Uterus (tissue), 4 donors: ENCODE results near the gene RNF167. TPM values are rescaled to one million over a fixed set of nuclear protein-coding genes. Genes with fewer than 3 reads are reported as not detected.

ENCODE experiments used
- DNase-seq, 2 donors: peaks; one replicate each; pipeline ENCODE4 v3.0.0-alpha.2; 2019 to 2020
- H3K27ac ChIP-seq, 2 donors: fragments of 200-600 bp; sonication (generic); 1 replicate in 1 of 2; 2 replicates in 1 of 2; pipeline ENCODE4 v1.5.1; 2016 to 2018
- H3K27me3 ChIP-seq, 2 donors: fragments of 200-600 bp; sonication (generic); one replicate each; pipeline ENCODE4 v1.5.1; 2018 to 2019; ENCODE audit warnings: control low read depth in 1 of 2
- H3K36me3 ChIP-seq, 2 donors: fragments of 200-600 bp; sonication (generic); one replicate each; pipeline ENCODE4 v1.5.1; 2019; ENCODE audit warnings: control low read depth in 1 of 2
- H3K4me1 ChIP-seq, 2 donors: fragments of 200-600 bp; sonication (generic); one replicate each; pipeline ENCODE4 v1.5.1; 2018 to 2019; ENCODE audit warnings: control low read depth in 1 of 2
- H3K4me3 ChIP-seq, 2 donors: fragments of 200-600 bp; sonication (generic); 1 replicate in 1 of 2; 2 replicates in 1 of 2; pipeline ENCODE4 v1.5.1; 2018 to 2019; ENCODE audit warnings: mild to moderate bottlenecking in 1 of 2
- H3K9me3 ChIP-seq, 2 donors: fragments of 200-600 bp; sonication (generic); one replicate each; pipeline ENCODE4 v1.5.1; 2019; ENCODE audit warnings: control low read depth in 1 of 2
- POLR2A ChIP-seq, 2 donors: fragments of 450-650 bp; IDR thresholded peaks; one replicate each; pipeline ENCODE4 v1.6.1; 2016; ENCODE audit warnings: antibody characterized with exemption in 2 of 2, mild to moderate bottlenecking in 1 of 2, moderate library complexity in 1 of 2
- intact Hi-C: fragments of 100-400 bp; cut with DNase I; formaldehyde crosslinking; loops from one replicate; pipeline ENCODE4 v1.15.1; 2023; ENCODE audit warnings: low total_unique reads
- microRNA-seq: library from miRNA; unstranded; fragments of <30 nt; microRNA quantifications from one replicate; pipeline ENCODE4, GENCODE V29; 2016; ENCODE audit warnings: borderline microRNAs expressed, borderline replicate concordance
- small RNA-seq: library from RNA; depleted of rRNA; stranded (forward); fragments of <200 nt; gene quantifications from one replicate; pipeline ENCODE3, GENCODE V24; 2016
- total RNA-seq, 4 donors: library from RNA; depleted of rRNA in 3 of 4; stranded (reverse); fragments of >200 nt in 3 of 4; gene quantifications; one replicate each; pipeline versions ENCODE4 v1.1.0 to v1.2.4, GENCODE V29; 2014 to 2023
- TF ChIP-seq, protein P1 (sequence below), 4 experiments: fragments of 200-600 bp in 2 of 4; fragments of 450-650 bp in 2 of 4; sonication (generic) in 2 of 4; IDR thresholded peaks; one replicate each; pipeline ENCODE4 v1.5.1; 2016 to 2019; ENCODE audit warnings: antibody characterized with exemption in 4 of 4, mild to moderate bottlenecking in 2 of 4, moderate library complexity in 1 of 4
- donor health status: DM: yes; HTN: yes; CAD: no.

The RNF167 gene
- total RNA-seq, 4 donors from 2014 or later = 14.8 to 100 (median 53.1) TPM

DNA sequence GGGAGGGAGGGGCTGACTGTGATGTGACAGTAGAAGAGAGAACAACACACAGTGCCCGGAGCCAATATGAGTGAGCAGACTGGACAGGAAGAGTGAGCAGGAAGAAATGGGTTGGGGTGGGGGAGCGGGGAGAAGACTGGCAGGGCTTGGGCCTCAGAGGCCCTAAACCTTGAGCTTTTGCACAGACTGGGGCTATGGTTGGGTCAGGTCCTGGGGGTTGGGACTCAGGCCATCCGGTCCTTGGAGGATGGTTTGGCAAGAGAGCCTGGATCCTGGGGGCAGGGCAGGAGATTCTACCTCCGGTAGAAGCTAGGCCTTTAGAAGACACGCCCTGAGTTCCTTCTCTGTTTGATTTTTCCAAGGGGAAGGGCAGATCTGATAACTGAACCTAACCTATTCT is 46.3 kb downstream of the RNF167 start:
- peak in 1 of 2 donors; percentile 33 for DNase-seq
- TF ChIP-seq, protein P1, sequence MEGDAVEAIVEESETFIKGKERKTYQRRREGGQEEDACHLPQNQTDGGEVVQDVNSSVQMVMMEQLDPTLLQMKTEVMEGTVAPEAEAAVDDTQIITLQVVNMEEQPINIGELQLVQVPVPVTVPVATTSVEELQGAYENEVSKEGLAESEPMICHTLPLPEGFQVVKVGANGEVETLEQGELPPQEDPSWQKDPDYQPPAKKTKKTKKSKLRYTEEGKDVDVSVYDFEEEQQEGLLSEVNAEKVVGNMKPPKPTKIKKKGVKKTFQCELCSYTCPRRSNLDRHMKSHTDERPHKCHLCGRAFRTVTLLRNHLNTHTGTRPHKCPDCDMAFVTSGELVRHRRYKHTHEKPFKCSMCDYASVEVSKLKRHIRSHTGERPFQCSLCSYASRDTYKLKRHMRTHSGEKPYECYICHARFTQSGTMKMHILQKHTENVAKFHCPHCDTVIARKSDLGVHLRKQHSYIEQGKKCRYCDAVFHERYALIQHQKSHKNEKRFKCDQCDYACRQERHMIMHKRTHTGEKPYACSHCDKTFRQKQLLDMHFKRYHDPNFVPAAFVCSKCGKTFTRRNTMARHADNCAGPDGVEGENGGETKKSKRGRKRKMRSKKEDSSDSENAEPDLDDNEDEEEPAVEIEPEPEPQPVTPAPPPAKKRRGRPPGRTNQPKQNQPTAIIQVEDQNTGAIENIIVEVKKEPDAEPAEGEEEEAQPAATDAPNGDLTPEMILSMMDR (IDR thresholded peaks at IDR 0.05) = no peak
- peak in 1 of 2 donors; percentile 31 for TF ChIP-seq POLR2A (IDR thresholded peaks at IDR 0.05)
- peak overlapping the region; percentile 89 to 91 for H3K27ac ChIP-seq
- H3K4me1 ChIP-seq = peaks cover 9 to 16% of the 10 kb centered on the region in 2 donors
- no peaks in the 10 kb centered on the region for H3K27me3 ChIP-seq
- H3K4me3 ChIP-seq = peak overlapping the region; percentile 74 to 81
- no peaks in the 10 kb centered on the region for H3K9me3 ChIP-seq
- no peaks in the 10 kb centered on the region for H3K36me3 ChIP-seq
- intact Hi-C loops = no loop called here

DNA sequence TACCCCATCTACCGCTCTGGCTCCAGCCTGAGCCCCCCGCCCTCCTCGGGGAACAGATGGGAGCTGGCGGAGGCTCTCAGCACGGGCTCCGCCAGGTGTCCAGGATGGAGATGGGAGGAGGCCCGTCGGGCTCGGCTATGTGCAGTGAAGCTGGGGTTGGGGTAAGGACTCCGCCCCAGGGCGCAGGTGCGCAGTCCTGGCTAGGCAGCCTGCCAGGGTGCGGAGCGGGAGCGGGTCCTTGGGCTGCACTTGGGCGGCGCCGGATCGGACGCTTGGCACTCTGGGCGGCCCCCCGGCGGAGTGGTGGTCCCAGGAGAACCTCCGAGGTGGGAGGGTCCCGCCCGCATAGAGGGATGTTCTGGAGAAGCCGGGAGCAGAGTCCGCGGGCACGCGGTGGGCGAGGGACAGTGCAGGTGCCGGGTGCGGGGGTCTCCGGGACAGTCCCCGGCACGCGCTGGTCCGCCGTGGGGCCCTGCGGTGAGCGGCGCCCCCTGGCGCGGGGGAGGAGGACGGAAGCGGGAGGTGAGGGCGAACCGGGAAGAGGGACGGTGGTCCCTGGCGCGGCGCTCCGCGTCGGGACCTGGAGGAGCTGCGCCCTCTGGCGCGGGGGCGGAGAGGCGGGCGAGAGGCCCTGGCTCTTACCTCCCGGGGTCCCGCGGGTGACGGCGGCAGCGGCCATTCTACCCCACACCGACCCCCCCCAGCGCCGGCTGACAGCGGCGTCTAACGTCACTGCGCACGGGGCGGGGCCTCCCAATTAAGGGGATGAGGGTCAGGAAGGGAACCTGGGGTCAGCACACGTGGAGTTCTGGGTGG is 47.1 kb downstream of the RNF167 start, which contains the start of gene CAMTA2:
CAMTA2 (minus strand) TSS at position 725 of the 816 bp plus-strand sequence. CDS start 1,453 bp downstream, outside the sequence.
- intact Hi-C loops = no loop called here
- peak within 1 kb of the TSS; percentile 74 to 81 for H3K4me3 ChIP-seq
- peaks cover 9 to 16% of the 10 kb centered on the region in 2 donors for H3K4me1 ChIP-seq
- peak within 1 kb of the TSS; percentile 89 to 91 for H3K27ac ChIP-seq
- no peaks in the 10 kb centered on the region for H3K27me3 ChIP-seq
- TF ChIP-seq, protein P1 (IDR thresholded peaks at IDR 0.05) = peak; percentile 58 to 87 (median 80)
- peak; percentile 70 to 81 for TF ChIP-seq POLR2A (IDR thresholded peaks at IDR 0.05)
- DNase-seq = peak; percentile 89 to 91
- no peaks in the 10 kb centered on the region for H3K9me3 ChIP-seq
- H3K36me3 ChIP-seq = no peaks in the 10 kb centered on the region

DNA sequence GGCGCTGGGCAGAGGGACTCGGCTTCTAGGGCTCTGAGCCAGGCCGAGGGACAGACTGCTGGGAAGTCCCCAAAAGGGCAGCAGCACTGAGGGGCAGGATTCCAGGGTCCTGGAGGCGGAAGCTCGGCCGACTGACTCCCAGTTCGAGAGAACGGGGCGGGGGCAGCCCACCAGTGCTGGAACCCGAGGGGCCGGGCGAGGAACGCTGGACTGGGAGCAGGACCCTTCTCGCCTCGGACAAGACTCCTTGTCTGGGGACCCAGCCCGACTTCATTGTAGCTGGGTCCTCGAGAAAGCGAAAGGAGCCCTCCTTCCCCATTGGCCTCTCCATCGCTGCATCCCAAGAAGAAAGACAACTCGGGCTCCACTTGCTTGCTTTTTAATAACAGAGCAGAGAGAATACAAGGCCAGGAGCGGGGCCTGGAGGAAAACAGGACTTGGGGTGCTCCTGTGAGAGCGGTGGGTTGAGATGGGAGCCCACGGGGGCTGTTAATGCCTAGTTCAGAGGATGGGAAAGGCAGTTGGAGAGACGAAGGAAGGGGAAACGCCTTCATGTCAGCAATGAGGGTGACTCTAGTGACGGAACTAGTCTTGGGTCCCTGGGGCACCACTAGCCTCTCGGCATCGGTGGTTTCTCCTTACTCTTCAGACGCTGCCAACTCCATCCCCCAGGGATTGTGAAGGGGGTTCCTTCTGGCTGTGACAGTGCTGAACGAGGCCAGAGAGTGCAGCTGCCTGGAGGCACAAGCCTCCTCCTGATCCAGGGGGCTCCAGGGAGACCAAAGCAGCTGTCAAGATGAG is 47.9 kb downstream of the RNF167 start:
- peak; percentile 38 to 40 for DNase-seq
- peaks cover 9 to 16% of the 10 kb centered on the region in 2 donors for H3K4me1 ChIP-seq
- H3K27me3 ChIP-seq = no peaks in the 10 kb centered on the region
- intact Hi-C loops = no loop called here
- no peak for TF ChIP-seq POLR2A (IDR thresholded peaks at IDR 0.05)
- TF ChIP-seq, protein P1 (IDR thresholded peaks at IDR 0.05) = no peak
- H3K36me3 ChIP-seq = no peaks in the 10 kb centered on the region
- peak overlapping the region; percentile 74 to 81 for H3K4me3 ChIP-seq
- H3K9me3 ChIP-seq = no peaks in the 10 kb centered on the region
- peak overlapping the region; percentile 89 to 91 for H3K27ac ChIP-seq

DNA sequence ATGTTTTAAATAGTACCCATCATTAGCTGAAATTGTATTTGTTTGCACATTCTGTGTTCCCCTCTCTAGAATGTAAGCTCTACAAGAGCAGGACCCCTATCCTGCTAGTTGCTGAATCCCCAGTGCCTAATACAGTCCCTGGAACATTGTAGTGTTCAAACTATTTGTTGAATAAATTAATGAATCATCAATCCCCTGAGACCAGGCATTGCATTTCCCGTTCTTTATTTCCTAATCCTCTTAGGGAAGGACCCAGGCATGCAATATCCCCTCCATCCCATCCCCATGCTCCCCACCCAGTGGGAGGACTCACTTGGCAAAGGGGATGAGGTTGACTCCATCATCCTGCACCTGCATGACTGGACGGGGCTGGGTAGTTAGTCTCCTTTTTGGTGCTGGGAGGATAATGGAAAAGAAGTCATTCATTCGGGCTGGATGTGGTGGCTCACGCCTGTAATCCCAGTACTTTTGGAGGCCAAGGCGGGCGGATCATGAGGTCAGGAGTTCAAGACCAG is 54.1 kb downstream of the RNF167 start:
- Histone ChIP-seq H3K27ac (no peak overlapping the region), H3K27me3 (no peaks in the 10 kb centered on the region), H3K4me1 (peaks cover 1 to 8% of the 10 kb centered on the region in 2 donors), H3K9me3 (no peaks in the 10 kb centered on the region), H3K4me3 (no peak overlapping the region), H3K36me3 (no peaks in the 10 kb centered on the region)
- DNase-seq = no peak
- TF ChIP-seq POLR2A (IDR thresholded peaks at IDR 0.05) = no peak
- TF ChIP-seq, protein P1 (IDR thresholded peaks at IDR 0.05) = no peak
- intact Hi-C loops = no loop called here

Small RNA genes within 50 kb of the gene (microRNA-seq; reads per million reads assigned to microRNA genes)
- not detected for gene MIR6864
- not detected for gene MIR6865

Small RNA genes within 50 kb of the gene (small RNA-seq; reads per million reads assigned to genes)
- gene MIR6864 (not detected), gene MIR6865 (not detected)

Other genes with a start within 250 kb of the RNF167 start
- 10 to 100 TPM in 3 of 4 donors, 1 to 10 TPM in 1; 7.4 to 56.8 (median 35.8) TPM for gene PELP1, start 236.1 kb upstream of the RNF167 start, total RNA-seq
- gene ARRB2, start 229.6 kb upstream of the RNF167 start, total RNA-seq = 10 to 100 TPM; 11.6 to 48.5 (median 40.8) TPM
- 100 to 1,000 TPM in 1 of 4 donors, 10 to 100 TPM in 2, 1 to 10 TPM in 1; 2.9 to 209 (median 14.0) TPM for gene MED11, start 208.8 kb upstream of the RNF167 start, total RNA-seq
- under 1 TPM in 2 of 4 donors, not detected in 2; 0.58 to 0.69 TPM for gene ZMYND15, start 200.4 kb upstream of the RNF167 start, total RNA-seq
- gene CXCL16, start 200.3 kb upstream of the RNF167 start, total RNA-seq = 1 to 10 TPM; 1.0 to 9.1 (median 7.1) TPM
- not detected for gene TM4SF5, start 168.4 kb upstream of the RNF167 start, total RNA-seq
- 1 to 10 TPM in 2 of 4 donors, not detected in 2; 1.3 to 2.2 TPM for gene VMO1, start 153.9 kb upstream of the RNF167 start, total RNA-seq
- gene GLTPD2, start 151.3 kb upstream of the RNF167 start, total RNA-seq = not detected
- gene PSMB6, start 144.1 kb upstream of the RNF167 start, total RNA-seq = 10 to 100 TPM; 64.9 to 99.7 (median 87.3) TPM
- 10 to 100 TPM in 3 of 4 donors, 1 to 10 TPM in 1; 10.0 to 54.3 (median 25.1) TPM for gene PLD2, start 133.1 kb upstream of the RNF167 start, total RNA-seq
- gene MINK1, start 106.9 kb upstream of the RNF167 start, total RNA-seq = 10 to 100 TPM; 17.9 to 99.2 (median 27.9) TPM
- 1 to 10 TPM in 3 of 4 donors, not detected in 1; 2.9 to 6.6 (median 3.5) TPM for gene C17orf107, start 40.7 kb upstream of the RNF167 start, total RNA-seq
- gene CHRNE, start 37.2 kb upstream of the RNF167 start, total RNA-seq = under 1 TPM in 2 of 4 donors, not detected in 2; 0.79 to 0.83 TPM
- gene GP1BA, start 8.0 kb upstream of the RNF167 start, total RNA-seq = not detected
- 10 to 100 TPM in 3 of 4 donors, 1 to 10 TPM in 1; 9.5 to 58.2 (median 42.9) TPM for gene SLC25A11, start 222 bp upstream of the RNF167 start, total RNA-seq
- gene PFN1, start 8.3 kb downstream of the RNF167 start, total RNA-seq = 100 to 1,000 TPM; 170 to 396 (median 304) TPM
- 1 to 10 TPM in 3 of 4 donors, not detected in 1; 2.8 to 3.7 (median 3.6) TPM for gene ENO3, start 10.9 kb downstream of the RNF167 start, total RNA-seq
- gene SPAG7, start 27.5 kb downstream of the RNF167 start, total RNA-seq = 10 to 100 TPM; 18.4 to 58.3 (median 34.0) TPM
- gene CAMTA2, start 47.4 kb downstream of the RNF167 start, total RNA-seq = 10 to 100 TPM in 3 of 4 donors, 1 to 10 TPM in 1; 7.3 to 80.8 (median 12.7) TPM
- gene INCA1, start 57.3 kb downstream of the RNF167 start, total RNA-seq = 1 to 10 TPM in 1 of 4 donors, not detected in 3; 3.4 TPM
- gene KIF1C, start 57.7 kb downstream of the RNF167 start, total RNA-seq = 100 to 1,000 TPM in 1 of 4 donors, 10 to 100 TPM in 3; 22.9 to 140 (median 30.5) TPM
- under 1 TPM in 1 of 4 donors, not detected in 3; 0.55 TPM for gene SLC52A1, start 95.2 kb downstream of the RNF167 start, total RNA-seq
- 1 to 10 TPM; 1.5 to 8.6 (median 5.3) TPM for gene ZFP3, start 138.2 kb downstream of the RNF167 start, total RNA-seq
- 10 to 100 TPM in 1 of 4 donors, 1 to 10 TPM in 2, under 1 TPM in 1; 0.51 to 12.7 (median 6.1) TPM for gene ZNF232, start 171.6 kb downstream of the RNF167 start, total RNA-seq
- gene USP6, start 175.8 kb downstream of the RNF167 start, total RNA-seq = 1 to 10 TPM in 1 of 4 donors, under 1 TPM in 2, not detected in 1; 0.21 to 2.6 (median 0.97) TPM